Measurements from ENCODE around the gene SP100. TPM values are rescaled to one million over a fixed set of nuclear protein-coding genes. Genes with fewer than 3 reads are reported as not detected.

SP100 gene
- total RNA-seq, 2 donors from 2014 or later: 125 to 193 TPM

DNA sequence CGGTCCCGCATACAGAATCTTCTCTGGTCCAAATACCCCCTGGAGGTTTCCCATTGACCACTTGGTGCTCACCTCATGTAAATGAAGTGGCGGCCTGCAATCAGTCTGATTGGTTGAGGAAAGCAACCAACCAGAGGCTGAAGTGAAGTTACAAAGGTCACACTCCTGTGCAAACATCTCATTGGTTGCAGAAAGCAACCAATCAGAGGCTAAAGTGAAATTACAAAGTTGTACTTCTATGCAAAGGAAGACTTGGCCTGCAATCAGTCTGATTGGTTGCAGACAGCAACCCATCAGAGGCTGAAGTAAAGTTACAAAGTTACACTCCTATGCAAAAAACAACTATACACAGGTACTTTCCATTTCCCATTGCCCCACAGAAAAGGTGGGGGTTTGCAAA, 2.5 kb upstream of the SP100 start:
- TF ChIP-seq, protein P1, sequence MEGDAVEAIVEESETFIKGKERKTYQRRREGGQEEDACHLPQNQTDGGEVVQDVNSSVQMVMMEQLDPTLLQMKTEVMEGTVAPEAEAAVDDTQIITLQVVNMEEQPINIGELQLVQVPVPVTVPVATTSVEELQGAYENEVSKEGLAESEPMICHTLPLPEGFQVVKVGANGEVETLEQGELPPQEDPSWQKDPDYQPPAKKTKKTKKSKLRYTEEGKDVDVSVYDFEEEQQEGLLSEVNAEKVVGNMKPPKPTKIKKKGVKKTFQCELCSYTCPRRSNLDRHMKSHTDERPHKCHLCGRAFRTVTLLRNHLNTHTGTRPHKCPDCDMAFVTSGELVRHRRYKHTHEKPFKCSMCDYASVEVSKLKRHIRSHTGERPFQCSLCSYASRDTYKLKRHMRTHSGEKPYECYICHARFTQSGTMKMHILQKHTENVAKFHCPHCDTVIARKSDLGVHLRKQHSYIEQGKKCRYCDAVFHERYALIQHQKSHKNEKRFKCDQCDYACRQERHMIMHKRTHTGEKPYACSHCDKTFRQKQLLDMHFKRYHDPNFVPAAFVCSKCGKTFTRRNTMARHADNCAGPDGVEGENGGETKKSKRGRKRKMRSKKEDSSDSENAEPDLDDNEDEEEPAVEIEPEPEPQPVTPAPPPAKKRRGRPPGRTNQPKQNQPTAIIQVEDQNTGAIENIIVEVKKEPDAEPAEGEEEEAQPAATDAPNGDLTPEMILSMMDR (IDR thresholded peaks at IDR 0.05): no peak
- Histone ChIP-seq H3K36me3 (no peaks in the 10 kb centered on the region), H3K4me1 (ENCODE audit: control insufficient read depth in 1 of 2, low read depth in 2 of 2) (peaks cover 19 to 41% of the 10 kb centered on the region in 2 donors), H3K27me3 (replicated peaks; ENCODE audit: insufficient read depth) (no peaks in the 10 kb centered on the region), H3K27ac (no peak overlapping the region), H3K4me3 (no peak overlapping the region), H3K9me3 (no peaks in the 10 kb centered on the region)
- ATAC-seq (ENCODE audit: insufficient number of reproducible peaks, low FRiP score, low read depth): no peak
- no peak for DNase-seq (ENCODE audit: low spot score)

DNA sequence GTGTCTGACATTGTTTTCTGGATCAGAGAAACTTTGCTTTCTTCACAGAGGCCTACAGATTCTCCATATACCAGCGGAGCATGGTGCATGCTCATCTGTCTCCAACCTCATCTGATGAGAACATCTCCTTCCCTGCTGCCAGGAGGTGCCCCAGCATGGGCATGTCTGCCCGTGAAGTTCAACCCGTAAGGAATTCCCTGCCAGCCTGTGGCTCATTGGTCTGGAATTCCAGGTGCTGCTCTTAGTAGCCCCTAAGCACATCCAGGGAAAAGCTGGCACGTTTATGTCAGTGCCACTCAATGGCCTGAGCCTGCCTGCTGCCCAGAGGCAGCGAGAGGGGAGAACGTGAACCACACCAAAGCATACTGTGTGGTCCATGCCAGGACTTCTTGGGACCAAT, 1.7 kb upstream of the SP100 start:
- Histone ChIP-seq H3K36me3 (no peaks in the 10 kb centered on the region), H3K27ac (no peak overlapping the region), H3K9me3 (no peaks in the 10 kb centered on the region), H3K27me3 (replicated peaks; ENCODE audit: insufficient read depth) (no peaks in the 10 kb centered on the region), H3K4me1 (ENCODE audit: control insufficient read depth in 1 of 2, low read depth in 2 of 2) (peaks cover 22 to 44% of the 10 kb centered on the region in 2 donors), H3K4me3 (no peak overlapping the region)
- TF ChIP-seq, protein P1 (IDR thresholded peaks at IDR 0.05): no peak
- ATAC-seq (ENCODE audit: insufficient number of reproducible peaks, low FRiP score, low read depth): no peak
- DNase-seq (ENCODE audit: low spot score): no peak

DNA sequence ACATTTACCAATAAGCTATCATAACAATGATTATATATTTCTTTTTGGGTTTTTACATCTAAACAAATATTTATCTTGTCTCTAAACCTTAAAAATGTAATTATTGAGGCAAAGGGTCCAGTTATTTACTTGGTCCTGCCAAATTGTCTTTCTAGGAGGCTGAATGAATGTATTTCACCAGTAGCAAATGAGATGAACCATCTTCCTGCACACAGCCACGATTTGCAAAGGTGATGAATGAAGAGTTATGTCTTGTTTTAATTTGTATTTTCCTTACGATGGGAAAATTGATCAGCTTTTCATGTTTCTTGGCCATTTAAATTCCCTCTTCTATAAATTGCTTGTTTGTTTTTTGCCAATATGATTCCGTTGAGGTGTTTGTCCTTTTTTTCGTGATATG, 1.4 kb downstream of the SP100 start:
- no peaks in the 10 kb centered on the region for H3K27me3 ChIP-seq (replicated peaks; ENCODE audit: insufficient read depth)
- TF ChIP-seq, protein P1 (IDR thresholded peaks at IDR 0.05): no peak
- no peaks in the 10 kb centered on the region for H3K36me3 ChIP-seq
- H3K4me1 ChIP-seq (ENCODE audit: control insufficient read depth in 1 of 2, low read depth in 2 of 2): peaks cover 40 to 55% of the 10 kb centered on the region in 2 donors
- no peak for DNase-seq (ENCODE audit: low spot score)
- peak overlapping the region in 1 of 2 donors; percentile 92 for H3K27ac ChIP-seq
- H3K4me3 ChIP-seq: peak overlapping the region; percentile 78
- no peak for ATAC-seq (ENCODE audit: insufficient number of reproducible peaks, low FRiP score, low read depth)
- no peaks in the 10 kb centered on the region for H3K9me3 ChIP-seq

DNA sequence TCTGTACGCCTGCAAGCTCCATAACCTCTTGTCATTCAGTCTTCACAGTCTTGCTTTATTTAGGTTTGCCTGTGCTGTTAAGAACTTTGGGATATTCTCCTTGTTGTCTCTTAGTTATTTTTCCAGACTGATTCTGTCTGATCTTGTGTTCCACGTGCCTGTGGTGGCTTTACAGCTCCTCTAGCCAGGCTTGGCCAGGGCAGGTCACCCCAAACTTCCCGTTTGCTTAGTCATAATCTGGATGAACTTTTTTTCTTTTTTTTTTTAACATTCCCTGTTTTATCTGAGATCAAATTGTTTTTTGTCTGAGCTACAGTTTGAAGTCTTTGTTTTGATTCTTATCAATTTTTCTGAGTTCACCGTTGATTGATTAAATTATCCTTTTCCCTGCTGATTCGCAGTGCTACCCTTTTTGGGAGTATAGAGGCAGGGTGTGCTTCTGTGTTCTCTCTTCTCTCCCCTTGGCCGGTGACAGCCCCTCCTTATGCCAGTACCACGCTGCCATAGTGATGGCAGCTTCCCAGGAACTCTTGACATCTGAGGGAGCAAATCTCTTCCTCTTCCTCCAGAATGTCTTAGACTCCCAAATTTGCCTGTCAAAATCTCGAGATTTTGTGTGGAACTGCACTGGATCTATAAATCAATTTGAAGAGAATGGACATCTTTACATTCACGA, 2.5 kb downstream of the SP100 start:
- H3K27me3 ChIP-seq (replicated peaks; ENCODE audit: insufficient read depth): no peaks in the 10 kb centered on the region
- no peak overlapping the region for H3K27ac ChIP-seq
- DNase-seq (ENCODE audit: low spot score) (no peak), ATAC-seq (ENCODE audit: insufficient number of reproducible peaks, low FRiP score, low read depth) (no peak)
- H3K4me3 ChIP-seq: peak overlapping the region; percentile 78
- TF ChIP-seq, protein P1 (IDR thresholded peaks at IDR 0.05): no peak
- H3K4me1 ChIP-seq (ENCODE audit: control insufficient read depth in 1 of 2, low read depth in 2 of 2): peaks cover 49 to 61% of the 10 kb centered on the region in 2 donors
- no peaks in the 10 kb centered on the region for H3K9me3 ChIP-seq
- H3K36me3 ChIP-seq: no peaks in the 10 kb centered on the region

DNA sequence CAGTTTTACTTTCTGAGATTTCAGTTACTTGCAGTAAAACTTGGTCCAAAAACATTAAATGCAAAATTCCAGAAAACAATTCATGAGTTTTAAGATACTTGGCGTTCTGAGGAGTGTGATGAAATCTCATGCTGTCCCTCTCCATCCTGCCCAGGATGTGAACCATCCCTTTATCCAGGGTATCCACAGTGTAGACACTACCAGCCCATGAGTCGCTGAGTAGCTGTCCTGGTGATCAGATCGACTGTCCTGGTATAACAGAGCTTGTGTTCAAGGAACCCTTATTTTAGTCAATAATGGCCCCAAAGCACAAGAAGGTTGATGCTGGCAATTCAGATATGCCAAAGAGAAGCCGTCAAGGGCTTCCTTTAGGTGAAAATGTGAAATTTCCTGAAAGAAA, 3.2 kb downstream of the SP100 start:
- no peak overlapping the region for H3K27ac ChIP-seq

More for the DNA sequence above, 3.2 kb downstream of the SP100 start:
- Histone ChIP-seq H3K9me3 (no peaks in the 10 kb centered on the region), H3K27me3 (replicated peaks; ENCODE audit: insufficient read depth) (no peaks in the 10 kb centered on the region), H3K36me3 (no peaks in the 10 kb centered on the region), H3K4me3 (peak overlapping the region; percentile 78), H3K4me1 (ENCODE audit: control insufficient read depth in 1 of 2, low read depth in 2 of 2) (peaks cover 56 to 68% of the 10 kb centered on the region in 2 donors)
- DNase-seq (ENCODE audit: low spot score): no peak
- no peak for ATAC-seq (ENCODE audit: insufficient number of reproducible peaks, low FRiP score, low read depth)
- TF ChIP-seq, protein P1 (IDR thresholded peaks at IDR 0.05): no peak
